ELR (cell line): ENCODE results near the gene MYOF.

Source experiments
- DNase-seq: peaks from one replicate; pipeline ENCODE4 v3.0.0-alpha.2; 2015; ENCODE audit warnings: low read depth

MYOF gene

GRCh38 chr10:93482145-93482834 lies at the start of gene MYOF:
MYOF (minus strand) TSS chr10:93482334; CDS start chr10:93482194, 140 bp downstream.
- DNase-seq = peak; percentile 92

GRCh38 chr10:93518531-93518930 lies 36.4 kb upstream of the MYOF start:
- DNase-seq = no peak

GRCh38 chr10:93516006-93516380 lies 33.9 kb upstream of the MYOF start:
- DNase-seq = no peak

- no peak for DNase-seq
These were observed 33.2 kb upstream of the MYOF start for GRCh38 chr10:93515071-93516005.

- no peak for DNase-seq
These were observed 32.4 kb upstream of the MYOF start for GRCh38 chr10:93514521-93514920.

GRCh38 chr10:93513091-93513490 lies 31.0 kb upstream of the MYOF start:
- no peak for DNase-seq

- peak; percentile 93 for DNase-seq
These were observed 30.4 kb upstream of the MYOF start for GRCh38 chr10:93512565-93512964.

- DNase-seq = no peak
These were observed 27.7 kb upstream of the MYOF start for GRCh38 chr10:93509816-93510215.

GRCh38 chr10:93505075-93505474 lies 22.9 kb upstream of the MYOF start:
- no peak for DNase-seq

- no peak for DNase-seq
These were observed 20.9 kb upstream of the MYOF start for GRCh38 chr10:93503075-93503474.

- DNase-seq = no peak
These were observed 19.5 kb upstream of the MYOF start for GRCh38 chr10:93501650-93502049.

- DNase-seq = no peak
These were observed 16.0 kb upstream of the MYOF start for GRCh38 chr10:93498166-93498565.

- DNase-seq = peak; percentile 96
These were observed 14.3 kb upstream of the MYOF start, which contains the start of gene CEP55 for GRCh38 chr10:93496322-93497041. CEP55 (plus strand) TSS chr10:93496612; CDS start chr10:93500052, 3,440 bp downstream.

GRCh38 chr10:93495654-93496321 lies 13.7 kb upstream of the MYOF start:
- DNase-seq = peak; percentile 66

- no peak for DNase-seq
These were observed 12.4 kb upstream of the MYOF start for GRCh38 chr10:93494494-93494893.

- no peak for DNase-seq
These were observed 11.0 kb upstream of the MYOF start for GRCh38 chr10:93493162-93493561.

- DNase-seq = no peak
These were observed 9.5 kb upstream of the MYOF start for GRCh38 chr10:93491602-93492121.

- DNase-seq = no peak
These were observed 6.9 kb upstream of the MYOF start for GRCh38 chr10:93488956-93489528.

- no peak for DNase-seq
These were observed 3.6 kb upstream of the MYOF start for GRCh38 chr10:93485690-93486089.

GRCh38 chr10:93481637-93482144 lies 443 bp downstream of the MYOF start:
- peak; percentile 38 for DNase-seq

GRCh38 chr10:93478873-93479272 lies 3.3 kb downstream of the MYOF start:
- peak; percentile 25 for DNase-seq
